HepG2 (cell line): Measurements from ENCODE around the gene TPD52L2. TPM values are rescaled to one million over a fixed set of nuclear protein-coding genes. Genes with fewer than 3 reads are reported as not detected.

ENCODE experiments used
- ELF3 ChIP-seq: IDR thresholded peaks from 2 replicates; pipeline ENCODE4 v1.6.1; 2016; ENCODE audit warnings: missing genetic modification reagents, missing compliant biosample characterization
- HNRNPLL ChIP-seq: fragments of 200-400 bp; formaldehyde crosslinking; IDR thresholded peaks from 2 replicates; pipeline ENCODE4 v1.6.1; 2017; ENCODE audit warnings: mild to moderate bottlenecking, low read depth, low read length; ENCODE audit not compliant: poor library complexity, severe bottlenecking
- KMT2B ChIP-seq: IDR thresholded peaks from 2 replicates; pipeline ENCODE4 v1.6.1; 2016; ENCODE audit warnings: missing genetic modification reagents, missing compliant biosample characterization
- NR2C2 ChIP-seq: sonication (generic); formaldehyde crosslinking; IDR thresholded peaks from 2 replicates; pipeline ENCODE4 v1.4.0; 2020; ENCODE audit warnings: missing genetic modification reagents, mild to moderate bottlenecking, moderate library complexity, borderline replicate concordance
- ZNF3 ChIP-seq: IDR thresholded peaks from 2 replicates; pipeline ENCODE4 v1.7.0; 2017; ENCODE audit warnings: inconsistent platforms
- ZNF577 ChIP-seq: sonication (generic); formaldehyde crosslinking; IDR thresholded peaks from 2 replicates; pipeline ENCODE4 v1.4.0; 2020; ENCODE audit warnings: mild to moderate bottlenecking, low read depth, missing genetic modification reagents, borderline replicate concordance
- polyA plus RNA-seq, 8 experiments: library from polyadenylated mRNA; depleted of rRNA in 3 of 8; stranded (reverse) in 7 of 8; unstranded in 1 of 8; fragments of >200 nt; fragmentation: Illumina TruSeq in 4 of 8; extraction: Trizol in 4 of 8; gene quantifications; 2 replicates each; pipeline versions ENCODE4 v1.2.1 to v1.2.3, GENCODE V29; 2011 to 2016; ENCODE audit warnings: low read depth in 4 of 8, missing spikeins in 1 of 8, mixed read lengths in 1 of 8; ENCODE audit not compliant: insufficient read depth in 1 of 8
- total RNA-seq, 5 experiments: library from RNA; depleted of rRNA; stranded (reverse); fragments of >200 nt; fragmentation: Illumina TruSeq; extraction: Trizol; gene quantifications; 2 replicates each; pipeline ENCODE4 v1.2.3, GENCODE V29; 2016; ENCODE audit warnings: low read depth in 1 of 5
- TF ChIP-seq, protein P1 (sequence below): sonication (generic); formaldehyde crosslinking; IDR thresholded peaks from 2 replicates; pipeline ENCODE4 v1.5.0; 2020; ENCODE audit warnings: mild to moderate bottlenecking, missing genetic modification reagents
- TF ChIP-seq, protein P2 (sequence below): sonication (generic); formaldehyde crosslinking; conservative IDR thresholded peaks from 2 replicates; pipeline ENCODE4 v1.8.1; 2023; ENCODE audit warnings: missing genetic modification reagents
- TF ChIP-seq, protein P3 (sequence below): sonication (generic); formaldehyde crosslinking; IDR thresholded peaks from 2 replicates; pipeline ENCODE4 v1.8.1; 2023; ENCODE audit warnings: missing genetic modification reagents, inconsistent platforms, borderline replicate concordance
- TF ChIP-seq, protein P4 (sequence below): sonication (generic); formaldehyde crosslinking; IDR thresholded peaks from 2 replicates; pipeline ENCODE4 v1.8.0; 2022; ENCODE audit warnings: low read depth, missing genetic modification reagents

TPD52L2 gene
- total and polyA plus RNA-seq, 2 of the 13 experiments (the other 11 are each of a cell fraction or from before 2014, with no cell fraction given), result 156 to 184 TPM

DNA sequence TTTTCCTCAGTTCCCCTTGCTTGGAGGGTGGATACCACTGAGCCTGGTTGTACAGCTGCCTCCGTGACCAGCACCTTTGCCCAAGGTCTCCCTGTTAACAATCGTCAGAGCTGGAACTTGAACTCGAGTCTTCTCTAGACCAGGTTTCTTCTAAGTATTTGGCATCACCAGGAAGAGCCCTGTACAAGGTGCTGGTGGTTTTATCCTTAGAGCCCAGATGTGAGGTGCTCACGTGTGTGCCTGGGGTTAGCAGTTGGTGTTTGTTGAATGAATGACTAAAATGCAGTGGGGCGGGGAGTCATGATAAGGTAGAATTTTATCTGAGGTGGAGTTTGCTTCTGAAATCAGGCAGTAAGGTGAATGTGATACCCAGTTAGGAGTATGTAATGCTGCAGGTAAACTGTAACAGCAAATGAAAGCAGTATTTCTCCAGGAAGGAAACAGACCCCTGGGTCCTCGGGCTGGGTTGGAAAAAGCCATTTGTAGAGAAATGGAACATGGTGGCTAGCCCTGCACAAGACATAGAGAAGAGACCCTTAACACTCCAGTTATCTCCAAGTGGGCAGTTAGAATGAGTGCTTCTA lies 33.0 kb downstream of the TPD52L2 start (continued):
- TF ChIP-seq, protein P1, sequence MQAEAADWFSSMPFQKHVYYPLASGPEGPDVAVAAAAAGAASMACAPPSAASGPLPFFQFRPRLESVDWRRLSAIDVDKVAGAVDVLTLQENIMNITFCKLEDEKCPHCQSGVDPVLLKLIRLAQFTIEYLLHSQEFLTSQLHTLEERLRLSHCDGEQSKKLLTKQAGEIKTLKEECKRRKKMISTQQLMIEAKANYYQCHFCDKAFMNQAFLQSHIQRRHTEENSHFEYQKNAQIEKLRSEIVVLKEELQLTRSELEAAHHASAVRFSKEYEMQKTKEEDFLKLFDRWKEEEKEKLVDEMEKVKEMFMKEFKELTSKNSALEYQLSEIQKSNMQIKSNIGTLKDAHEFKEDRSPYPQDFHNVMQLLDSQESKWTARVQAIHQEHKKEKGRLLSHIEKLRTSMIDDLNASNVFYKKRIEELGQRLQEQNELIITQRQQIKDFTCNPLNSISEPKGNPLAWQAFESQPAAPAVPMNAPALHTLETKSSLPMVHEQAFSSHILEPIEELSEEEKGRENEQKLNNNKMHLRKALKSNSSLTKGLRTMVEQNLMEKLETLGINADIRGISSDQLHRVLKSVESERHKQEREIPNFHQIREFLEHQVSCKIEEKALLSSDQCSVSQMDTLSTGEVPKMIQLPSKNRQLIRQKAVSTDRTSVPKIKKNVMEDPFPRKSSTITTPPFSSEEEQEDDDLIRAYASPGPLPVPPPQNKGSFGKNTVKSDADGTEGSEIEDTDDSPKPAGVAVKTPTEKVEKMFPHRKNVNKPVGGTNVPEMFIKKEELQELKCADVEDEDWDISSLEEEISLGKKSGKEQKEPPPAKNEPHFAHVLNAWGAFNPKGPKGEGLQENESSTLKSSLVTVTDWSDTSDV (CRISPR knock-in tag), result no peak
- TF ChIP-seq, protein P2, sequence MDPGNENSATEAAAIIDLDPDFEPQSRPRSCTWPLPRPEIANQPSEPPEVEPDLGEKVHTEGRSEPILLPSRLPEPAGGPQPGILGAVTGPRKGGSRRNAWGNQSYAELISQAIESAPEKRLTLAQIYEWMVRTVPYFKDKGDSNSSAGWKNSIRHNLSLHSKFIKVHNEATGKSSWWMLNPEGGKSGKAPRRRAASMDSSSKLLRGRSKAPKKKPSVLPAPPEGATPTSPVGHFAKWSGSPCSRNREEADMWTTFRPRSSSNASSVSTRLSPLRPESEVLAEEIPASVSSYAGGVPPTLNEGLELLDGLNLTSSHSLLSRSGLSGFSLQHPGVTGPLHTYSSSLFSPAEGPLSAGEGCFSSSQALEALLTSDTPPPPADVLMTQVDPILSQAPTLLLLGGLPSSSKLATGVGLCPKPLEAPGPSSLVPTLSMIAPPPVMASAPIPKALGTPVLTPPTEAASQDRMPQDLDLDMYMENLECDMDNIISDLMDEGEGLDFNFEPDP (CRISPR knock-in tag), result 0 out of 2 replicates have a peak, but pooled peaks have one; percentile 93
- TF ChIP-seq NR2C2 (CRISPR knock-in tag) (no peak), HNRNPLL (no peak), ZNF3 (CRISPR knock-in tag) (peak; percentile 51; the same call in 1 of the 2 replicates), ZNF577 (CRISPR knock-in tag) (no peak), ELF3 (CRISPR knock-in tag) (no peak), KMT2B (CRISPR knock-in tag) (no peak)
- TF ChIP-seq, protein P3, sequence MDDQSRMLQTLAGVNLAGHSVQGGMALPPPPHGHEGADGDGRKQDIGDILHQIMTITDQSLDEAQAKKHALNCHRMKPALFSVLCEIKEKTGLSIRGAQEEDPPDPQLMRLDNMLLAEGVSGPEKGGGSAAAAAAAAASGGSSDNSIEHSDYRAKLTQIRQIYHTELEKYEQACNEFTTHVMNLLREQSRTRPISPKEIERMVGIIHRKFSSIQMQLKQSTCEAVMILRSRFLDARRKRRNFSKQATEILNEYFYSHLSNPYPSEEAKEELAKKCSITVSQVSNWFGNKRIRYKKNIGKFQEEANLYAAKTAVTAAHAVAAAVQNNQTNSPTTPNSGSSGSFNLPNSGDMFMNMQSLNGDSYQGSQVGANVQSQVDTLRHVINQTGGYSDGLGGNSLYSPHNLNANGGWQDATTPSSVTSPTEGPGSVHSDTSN (CRISPR knock-in tag), result no peak
- TF ChIP-seq, protein P4, sequence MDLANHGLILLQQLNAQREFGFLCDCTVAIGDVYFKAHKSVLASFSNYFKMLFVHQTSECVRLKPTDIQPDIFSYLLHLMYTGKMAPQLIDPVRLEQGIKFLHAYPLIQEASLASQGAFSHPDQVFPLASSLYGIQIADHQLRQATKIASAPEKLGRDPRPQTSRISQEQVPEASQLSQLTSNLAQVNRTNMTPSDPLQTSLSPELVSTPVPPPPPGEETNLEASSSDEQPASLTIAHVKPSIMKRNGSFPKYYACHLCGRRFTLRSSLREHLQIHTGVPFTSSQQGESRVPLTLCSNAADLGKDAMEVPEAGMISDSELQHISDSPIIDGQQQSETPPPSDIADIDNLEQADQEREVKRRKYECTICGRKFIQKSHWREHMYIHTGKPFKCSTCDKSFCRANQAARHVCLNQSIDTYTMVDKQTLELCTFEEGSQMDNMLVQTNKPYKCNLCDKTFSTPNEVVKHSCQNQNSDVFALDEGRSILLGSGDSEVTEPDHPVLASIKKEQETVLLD (CRISPR knock-in tag), result no peak
